Measurements from ENCODE around the gene ZMYND8. TPM values are rescaled to one million over a fixed set of nuclear protein-coding genes. Genes with fewer than 3 reads are reported as not detected.

ZMYND8 gene
- total RNA-seq, 2 experiments from 2014 or later = 33.0 to 34.3 TPM

DNA sequence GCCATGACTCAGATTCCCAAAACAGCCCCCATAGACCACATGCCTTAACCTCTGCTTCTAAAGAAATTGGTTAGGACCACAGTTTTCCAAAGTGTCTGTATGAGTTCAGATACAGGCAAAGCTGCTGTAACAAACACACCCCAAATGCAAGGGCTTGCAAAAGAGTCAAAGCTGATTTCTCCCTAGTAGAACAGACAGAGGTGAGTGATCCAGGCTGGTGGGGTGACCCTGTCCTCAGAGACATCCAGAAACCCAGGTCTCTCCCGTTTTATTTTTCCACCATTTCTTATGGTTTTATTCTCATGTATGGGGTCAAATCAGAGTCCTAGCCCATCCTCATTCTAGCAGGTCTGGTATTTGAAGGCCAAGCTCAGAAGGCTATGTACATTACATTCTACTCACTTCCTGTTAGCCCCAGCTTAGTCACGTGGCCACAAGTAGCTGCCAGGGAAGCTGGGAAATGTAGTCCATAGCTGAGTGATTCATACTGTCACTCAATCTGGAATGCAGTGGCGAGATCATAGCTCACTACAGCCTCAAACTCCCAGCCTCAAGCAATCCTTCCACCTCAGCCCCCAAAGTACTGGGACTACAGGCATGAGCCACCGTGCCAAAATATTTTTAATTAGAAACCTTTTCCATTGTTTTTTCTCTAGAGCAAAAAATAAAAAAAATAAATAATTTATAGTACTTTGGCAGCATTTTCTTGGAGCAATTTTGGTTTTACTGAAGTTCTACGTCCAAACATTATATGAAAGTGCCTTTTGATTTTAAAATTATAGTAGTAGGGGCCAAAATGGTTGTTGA, 175.2 kb downstream of the ZMYND8 start:
- H3K27me3 Mint-ChIP-seq = peaks cover 7% of the 10 kb centered on the region
- H3K9me3 ChIP-seq (ENCODE audit: control insufficient read depth in 1 of 2, insufficient read depth in 1 of 2, low read length in 2 of 2) = no peaks in the 10 kb centered on the region
- H3K9me3 Mint-ChIP-seq = no peaks in the 10 kb centered on the region
- H3K36me3 Mint-ChIP-seq (ENCODE audit: low read depth) = no peaks in the 10 kb centered on the region
- H3K27ac ChIP-seq (ENCODE audit: low read depth in 1 of 2, low read length in 2 of 2) = no peak overlapping the region
- no peaks in the 10 kb centered on the region for H3K36me3 ChIP-seq (ENCODE audit: insufficient read depth, low read length)
- intact Hi-C loops (cut with DNase I, micrococcal nuclease) = no loop called here
- TF ChIP-seq, protein P1, sequence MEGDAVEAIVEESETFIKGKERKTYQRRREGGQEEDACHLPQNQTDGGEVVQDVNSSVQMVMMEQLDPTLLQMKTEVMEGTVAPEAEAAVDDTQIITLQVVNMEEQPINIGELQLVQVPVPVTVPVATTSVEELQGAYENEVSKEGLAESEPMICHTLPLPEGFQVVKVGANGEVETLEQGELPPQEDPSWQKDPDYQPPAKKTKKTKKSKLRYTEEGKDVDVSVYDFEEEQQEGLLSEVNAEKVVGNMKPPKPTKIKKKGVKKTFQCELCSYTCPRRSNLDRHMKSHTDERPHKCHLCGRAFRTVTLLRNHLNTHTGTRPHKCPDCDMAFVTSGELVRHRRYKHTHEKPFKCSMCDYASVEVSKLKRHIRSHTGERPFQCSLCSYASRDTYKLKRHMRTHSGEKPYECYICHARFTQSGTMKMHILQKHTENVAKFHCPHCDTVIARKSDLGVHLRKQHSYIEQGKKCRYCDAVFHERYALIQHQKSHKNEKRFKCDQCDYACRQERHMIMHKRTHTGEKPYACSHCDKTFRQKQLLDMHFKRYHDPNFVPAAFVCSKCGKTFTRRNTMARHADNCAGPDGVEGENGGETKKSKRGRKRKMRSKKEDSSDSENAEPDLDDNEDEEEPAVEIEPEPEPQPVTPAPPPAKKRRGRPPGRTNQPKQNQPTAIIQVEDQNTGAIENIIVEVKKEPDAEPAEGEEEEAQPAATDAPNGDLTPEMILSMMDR (IDR thresholded peaks at IDR 0.05) = no peak
- H3K4me3 Mint-ChIP-seq = no peak overlapping the region
- CTCF ChIA-PET = no interaction called here
- no peak for ATAC-seq (ENCODE audit: poor library complexity)
- H3K4me1 Mint-ChIP-seq (ENCODE audit: low read depth) = no peaks in the 10 kb centered on the region
- peak in 3 of 14 experiments; percentile 22 to 52 (median 37) for DNase-seq
- H3K27ac Mint-ChIP-seq = no peak overlapping the region
- POLR2A ChIA-PET = no interaction called here
- H3K4me3 ChIP-seq (ENCODE audit: low read length) = no peak overlapping the region
- H3K27me3 ChIP-seq (ENCODE audit: control insufficient read depth in 1 of 2, insufficient read depth in 2 of 2, low read length in 2 of 2) = no peaks in the 10 kb centered on the region
- no peaks in the 10 kb centered on the region for H3K4me1 ChIP-seq (ENCODE audit: insufficient read depth, low read length)

DNA sequence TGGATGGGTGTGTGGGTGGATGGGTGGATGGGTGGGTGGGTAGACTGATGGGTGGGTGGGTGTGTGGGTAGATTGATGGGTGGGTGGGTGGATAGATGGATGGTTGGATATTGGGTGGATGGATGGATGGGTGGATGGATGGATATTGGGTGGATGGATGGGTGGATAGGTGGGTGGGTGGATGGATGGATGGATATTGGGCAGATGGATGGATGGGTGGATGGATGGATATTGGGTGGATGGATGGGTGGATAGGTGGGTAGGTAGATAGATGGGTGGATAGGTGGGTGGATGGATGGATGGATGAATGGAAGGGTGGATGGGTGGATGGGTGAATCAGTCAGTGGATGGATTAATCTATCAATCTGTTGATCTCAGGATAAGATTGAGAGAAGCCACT, 177.2 kb downstream of the ZMYND8 start:
- Histone ChIP-seq H3K9me3 (ENCODE audit: control insufficient read depth in 1 of 2, insufficient read depth in 1 of 2, low read length in 2 of 2) (no peaks in the 10 kb centered on the region), H3K4me1 (ENCODE audit: insufficient read depth, low read length) (no peaks in the 10 kb centered on the region), H3K36me3 (ENCODE audit: insufficient read depth, low read length) (no peaks in the 10 kb centered on the region), H3K4me3 (ENCODE audit: low read length) (no peak overlapping the region), H3K27me3 (ENCODE audit: control insufficient read depth in 1 of 2, insufficient read depth in 2 of 2, low read length in 2 of 2) (no peaks in the 10 kb centered on the region), H3K27ac (ENCODE audit: low read depth in 1 of 2, low read length in 2 of 2) (no peak overlapping the region)
- Mint-ChIP-seq H3K36me3 (ENCODE audit: low read depth) (no peaks in the 10 kb centered on the region), H3K4me1 (ENCODE audit: low read depth) (no peaks in the 10 kb centered on the region), H3K4me3 (no peak overlapping the region), H3K9me3 (no peaks in the 10 kb centered on the region), H3K27ac (no peak overlapping the region), H3K27me3 (no peaks in the 10 kb centered on the region)
- ChIA-PET CTCF (no interaction called here), POLR2A (no interaction called here)
- TF ChIP-seq, protein P1 (IDR thresholded peaks at IDR 0.05) = no peak
- ATAC-seq (ENCODE audit: poor library complexity) (no peak), DNase-seq (no peak)
- intact Hi-C loops (cut with DNase I, micrococcal nuclease) = no loop called here

DNA sequence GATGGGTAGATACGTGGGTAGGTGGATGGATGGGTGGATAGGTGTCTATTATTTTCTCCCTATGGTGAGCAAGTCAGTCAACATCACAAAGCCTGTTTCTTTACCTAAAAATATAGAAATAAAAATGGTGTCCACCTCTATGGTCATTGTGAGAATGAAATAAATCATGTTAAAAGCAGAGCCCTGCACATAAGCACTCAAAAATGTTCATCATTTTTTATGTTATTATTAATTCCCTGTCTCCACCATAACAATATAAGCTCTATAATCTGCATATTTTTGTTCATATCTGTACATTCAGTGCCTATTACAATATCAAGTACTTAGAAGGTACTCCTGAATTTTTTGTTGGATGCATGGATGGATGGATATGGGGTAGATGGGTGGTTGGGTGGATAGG, 177.6 kb downstream of the ZMYND8 start:
- H3K9me3 Mint-ChIP-seq = no peaks in the 10 kb centered on the region

More for the DNA sequence above, 177.6 kb downstream of the ZMYND8 start:
- no peak overlapping the region for H3K27ac ChIP-seq (ENCODE audit: low read depth in 1 of 2, low read length in 2 of 2)
- Mint-ChIP-seq H3K27me3 (no peaks in the 10 kb centered on the region), H3K36me3 (ENCODE audit: low read depth) (no peaks in the 10 kb centered on the region), H3K4me3 (no peak overlapping the region), H3K27ac (no peak overlapping the region), H3K4me1 (ENCODE audit: low read depth) (no peaks in the 10 kb centered on the region)
- no peak overlapping the region for H3K4me3 ChIP-seq (ENCODE audit: low read length)
- no peaks in the 10 kb centered on the region for H3K9me3 ChIP-seq (ENCODE audit: control insufficient read depth in 1 of 2, insufficient read depth in 1 of 2, low read length in 2 of 2)
- no peaks in the 10 kb centered on the region for H3K4me1 ChIP-seq (ENCODE audit: insufficient read depth, low read length)
- TF ChIP-seq, protein P1 (IDR thresholded peaks at IDR 0.05) = no peak
- CTCF ChIA-PET = no interaction called here
- DNase-seq (no peak), ATAC-seq (ENCODE audit: poor library complexity) (no peak)
- intact Hi-C loops (cut with DNase I, micrococcal nuclease) = no loop called here
- H3K27me3 ChIP-seq (ENCODE audit: control insufficient read depth in 1 of 2, insufficient read depth in 2 of 2, low read length in 2 of 2) = no peaks in the 10 kb centered on the region
- no peaks in the 10 kb centered on the region for H3K36me3 ChIP-seq (ENCODE audit: insufficient read depth, low read length)
- POLR2A ChIA-PET = no interaction called here
